AG04449 (cell line): ENCODE data around the gene CD6.

ENCODE experiments used
- CTCF ChIA-PET: fragments of 350-600 bp; formaldehyde crosslinking; extraction: SDS; loops from one replicate; lab custom pipeline; 2021; ENCODE audit warnings: antibody characterized with exemption; lab: Yijun Ruan, JAX
- POLR2A ChIA-PET: fragments of 400-600, 350-600 bp; formaldehyde crosslinking; extraction: SDS; loops from one replicate; lab custom pipeline; 2020; ENCODE audit warnings: antibody characterized with exemption, inconsistent platforms; lab: Yijun Ruan, JAX
- DNase-seq: peaks from one replicate; pipeline ENCODE4 v3.0.0-alpha.2; 2010; ENCODE audit warnings: low read depth, low spot score
- H3K4me3 ChIP-seq: 2 replicates; pipeline ENCODE4 v1.5.1; 2011; ENCODE audit warnings: low read depth, mild to moderate bottlenecking, control low read depth, low read length
- TF ChIP-seq, protein P1 (sequence below): IDR thresholded peaks from one replicate; pipeline ENCODE4 v1.5.1; 2011; ENCODE audit warnings: mild to moderate bottlenecking, moderate library complexity, low read length, control low read depth, inconsistent platforms; ENCODE audit not compliant: insufficient read depth; ENCODE audit errors: missing control alignments

CD6 gene

DNA sequence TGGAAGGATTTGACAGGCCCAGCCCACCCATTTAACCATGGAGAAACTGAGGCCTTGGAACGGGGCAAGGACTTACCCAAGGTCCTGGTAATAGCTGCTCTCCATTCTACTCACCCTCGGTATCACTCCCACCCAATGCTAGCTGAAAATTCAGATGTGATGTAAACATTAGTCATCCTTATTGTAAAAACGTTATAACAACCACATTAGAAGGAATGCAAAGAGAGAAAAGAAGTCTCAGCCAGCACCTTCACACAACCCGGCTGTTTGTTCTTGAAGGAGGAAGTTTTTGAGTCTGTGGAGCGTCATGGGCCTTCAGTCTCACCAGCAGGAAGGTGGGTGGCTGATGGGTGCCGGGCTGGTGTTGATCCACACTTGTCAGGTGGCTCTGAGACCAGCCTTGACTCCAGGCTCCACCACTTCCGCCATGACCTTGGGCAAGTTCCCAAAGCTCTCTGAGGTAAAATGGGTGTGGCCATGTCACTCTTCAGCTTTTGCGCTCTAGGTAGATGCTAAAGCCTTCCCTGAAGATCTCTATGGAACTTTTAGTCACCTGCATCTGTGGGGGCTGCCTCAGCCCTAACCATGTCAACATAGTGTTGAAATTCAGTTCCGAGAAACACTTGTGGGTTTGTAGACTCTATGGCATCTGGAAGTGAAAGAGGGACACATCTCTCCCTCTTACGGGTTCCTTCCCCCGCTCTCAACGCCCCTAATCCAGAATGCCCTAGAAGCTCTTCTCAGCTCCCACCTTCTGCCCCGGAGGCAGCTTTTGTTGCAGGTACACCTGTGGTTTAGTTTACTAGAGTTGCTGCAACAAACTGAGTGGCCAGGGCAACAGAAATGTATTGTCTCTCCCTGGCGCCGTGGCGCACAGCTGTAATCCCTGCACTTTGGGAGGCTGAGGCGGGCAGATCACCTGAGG, 14.8 kb downstream of the CD6 start:
- TF ChIP-seq, protein P1, sequence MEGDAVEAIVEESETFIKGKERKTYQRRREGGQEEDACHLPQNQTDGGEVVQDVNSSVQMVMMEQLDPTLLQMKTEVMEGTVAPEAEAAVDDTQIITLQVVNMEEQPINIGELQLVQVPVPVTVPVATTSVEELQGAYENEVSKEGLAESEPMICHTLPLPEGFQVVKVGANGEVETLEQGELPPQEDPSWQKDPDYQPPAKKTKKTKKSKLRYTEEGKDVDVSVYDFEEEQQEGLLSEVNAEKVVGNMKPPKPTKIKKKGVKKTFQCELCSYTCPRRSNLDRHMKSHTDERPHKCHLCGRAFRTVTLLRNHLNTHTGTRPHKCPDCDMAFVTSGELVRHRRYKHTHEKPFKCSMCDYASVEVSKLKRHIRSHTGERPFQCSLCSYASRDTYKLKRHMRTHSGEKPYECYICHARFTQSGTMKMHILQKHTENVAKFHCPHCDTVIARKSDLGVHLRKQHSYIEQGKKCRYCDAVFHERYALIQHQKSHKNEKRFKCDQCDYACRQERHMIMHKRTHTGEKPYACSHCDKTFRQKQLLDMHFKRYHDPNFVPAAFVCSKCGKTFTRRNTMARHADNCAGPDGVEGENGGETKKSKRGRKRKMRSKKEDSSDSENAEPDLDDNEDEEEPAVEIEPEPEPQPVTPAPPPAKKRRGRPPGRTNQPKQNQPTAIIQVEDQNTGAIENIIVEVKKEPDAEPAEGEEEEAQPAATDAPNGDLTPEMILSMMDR: no peak
- ChIA-PET POLR2A (no interaction called here), CTCF (interaction anchor here (1.3 to 1.5 kb wide), 2 partner anchors 17 to 18 kb away, joined by 4 to 5 read pairs; no protein-coding TSS in a partner anchor)
- H3K4me3 ChIP-seq: no peak overlapping the region
- no peak for DNase-seq

DNA sequence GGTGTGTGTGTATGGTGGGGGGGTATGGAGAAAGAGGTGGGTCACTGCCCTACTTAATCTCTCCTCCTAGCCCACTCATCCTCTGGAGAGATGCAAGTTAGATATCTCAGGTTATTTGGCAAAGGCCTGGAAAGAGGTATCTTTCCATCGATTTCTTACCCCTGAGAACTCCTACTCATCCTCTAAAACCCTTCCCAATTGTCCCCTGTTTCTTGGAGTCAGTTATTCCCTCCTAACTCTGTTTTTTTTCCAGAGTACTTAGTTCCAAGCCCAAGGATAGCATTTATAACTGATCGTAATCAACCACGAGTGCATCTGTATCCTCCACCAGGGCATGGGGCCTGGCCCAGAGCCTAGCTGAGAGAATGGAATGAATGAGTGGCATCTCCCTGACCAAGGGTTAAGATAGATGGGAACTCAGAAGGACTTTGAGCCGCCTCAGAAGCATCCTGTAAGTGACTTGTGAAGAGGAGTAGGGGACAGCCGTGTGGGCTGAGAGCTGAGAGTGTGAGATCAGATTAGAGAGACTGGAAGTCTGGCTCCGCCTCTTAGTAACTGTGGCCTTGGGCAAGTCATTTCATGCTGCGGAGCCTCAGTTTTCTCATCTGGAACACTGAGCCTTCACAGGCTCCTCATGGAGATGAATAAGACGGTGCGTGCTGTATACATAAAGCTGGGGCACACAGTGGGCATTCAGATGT, 16.2 kb downstream of the CD6 start:
- ChIA-PET POLR2A (no interaction called here), CTCF (no interaction called here)
- H3K4me3 ChIP-seq: no peak overlapping the region
- TF ChIP-seq, protein P1: no peak
- no peak for DNase-seq

DNA sequence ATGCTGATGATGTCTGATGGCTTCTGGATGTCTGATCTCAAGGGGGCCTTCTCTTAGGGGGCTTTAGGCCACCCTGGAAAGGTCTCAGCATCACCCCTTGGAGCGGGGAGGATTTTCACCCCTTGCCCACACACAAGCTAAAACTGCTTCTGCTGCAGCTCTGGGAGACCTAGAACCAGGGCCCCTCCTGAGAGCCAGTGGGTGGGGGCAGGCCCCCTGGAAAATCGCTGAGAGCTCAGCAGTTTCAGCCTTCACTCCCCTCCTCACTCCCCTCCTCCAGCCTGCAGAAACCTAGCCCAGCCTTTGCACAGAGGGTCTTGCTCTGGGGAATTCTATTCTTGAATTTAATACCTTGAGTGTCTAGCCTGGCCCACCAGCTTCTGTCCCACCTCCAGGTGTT, 17.2 kb downstream of the CD6 start:
- POLR2A ChIA-PET: no interaction called here
- CTCF ChIA-PET: interaction anchor here (0.9 kb wide), 1 partner anchor 198 kb away, joined by 3 read pairs; no protein-coding TSS in a partner anchor
- no peak for DNase-seq

DNA sequence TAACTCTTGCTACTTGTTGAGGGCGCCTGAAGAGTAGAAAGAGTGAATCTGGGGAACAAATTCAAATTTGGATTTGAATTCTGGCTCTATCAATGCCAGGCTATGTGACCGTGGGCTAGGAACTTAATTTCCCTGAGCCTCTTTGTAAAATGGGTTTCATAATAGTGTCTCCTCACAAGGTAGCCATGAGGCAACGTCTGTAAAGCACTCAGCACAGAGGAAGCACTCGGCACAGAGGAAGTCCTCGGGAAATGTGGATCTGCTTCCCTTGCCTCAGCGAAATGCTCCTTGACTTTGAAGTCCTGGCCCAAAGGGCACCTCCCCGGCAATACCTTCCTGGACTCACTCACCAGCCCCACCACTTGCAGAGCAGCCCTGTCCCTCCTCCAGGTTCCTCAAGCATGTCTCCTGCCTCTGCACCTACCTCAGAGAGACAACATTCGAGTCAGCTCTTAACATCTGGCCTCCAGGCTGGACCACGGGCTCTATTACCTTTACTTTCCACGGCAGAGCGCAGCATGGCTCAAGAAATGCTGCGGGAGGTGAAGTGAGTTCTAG, 17.7 kb downstream of the CD6 start:
- ChIA-PET CTCF (interaction anchor here (0.9 kb wide), 1 partner anchor 198 kb away, joined by 3 read pairs; no protein-coding TSS in a partner anchor), POLR2A (no interaction called here)
- no peak overlapping the region for H3K4me3 ChIP-seq
- TF ChIP-seq, protein P1: no peak
- DNase-seq: no peak

More for the DNA sequence above, 17.2 kb downstream of the CD6 start:
- TF ChIP-seq, protein P1: no peak
- H3K4me3 ChIP-seq: no peak overlapping the region

DNA sequence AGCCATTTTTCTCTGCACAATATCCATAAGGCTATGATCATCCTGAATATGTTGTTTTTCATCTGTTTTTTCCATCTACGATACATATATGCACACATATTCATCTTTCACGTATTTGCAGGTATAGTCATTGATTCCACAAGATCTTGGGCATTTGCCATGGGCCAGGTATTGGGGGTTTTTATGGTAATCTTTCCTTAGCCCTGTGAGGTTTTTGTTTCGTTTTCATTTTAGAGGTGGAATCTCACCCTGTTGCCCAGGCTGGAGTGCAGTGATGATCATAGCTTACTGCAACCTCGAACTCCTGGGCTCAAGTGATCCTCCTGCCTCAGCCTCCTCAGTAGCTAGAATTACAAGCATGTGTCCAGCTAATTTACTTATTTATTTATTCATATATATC, 20.0 kb downstream of the CD6 start:
- DNase-seq: no peak
- TF ChIP-seq, protein P1: no peak
- CTCF ChIA-PET: interaction anchor here (0.7 kb wide), 1 partner anchor 168 kb away, joined by 4 read pairs; no protein-coding TSS in a partner anchor
- H3K4me3 ChIP-seq: no peak overlapping the region
- POLR2A ChIA-PET: no interaction called here
